Esophagus muscularis mucosa (tissue), 4 donors: ENCODE results near the gene BANK1. TPM values are rescaled to one million over a fixed set of nuclear protein-coding genes. Genes with fewer than 3 reads are reported as not detected.

Experiments
- DNase-seq: peaks from one replicate; pipeline ENCODE4 v3.0.0-alpha.2; 2017; ENCODE audit errors: extremely low spot score
- H3K27ac ChIP-seq, 4 donors: fragments of 200-600 bp; sonication (generic); replicated peaks in 1 of 4; 1 replicate in 3 of 4; 2 replicates in 1 of 4; pipeline ENCODE4 v1.5.1; 2016 to 2019; ENCODE audit warnings: mild to moderate bottlenecking in 1 of 4
- H3K27me3 ChIP-seq, 4 donors: fragments of 200-600 bp; sonication (generic); one replicate each; pipeline versions ENCODE4 v1.5.1 to v1.6.0; 2016 to 2019
- H3K36me3 ChIP-seq, 4 donors: fragments of 200-600 bp; sonication (generic); one replicate each; pipeline ENCODE4 v1.5.1; 2016 to 2019
- H3K4me1 ChIP-seq, 4 donors: fragments of 200-600 bp; sonication (generic); one replicate each; pipeline ENCODE4 v1.5.1; 2016 to 2019
- H3K4me3 ChIP-seq, 4 donors: fragments of 200-600 bp; sonication (generic); 1 replicate in 2 of 4; 2 replicates in 2 of 4; pipeline ENCODE4 v1.5.1; 2016 to 2019; ENCODE audit warnings: mild to moderate bottlenecking in 4 of 4, moderate library complexity in 1 of 4
- H3K9me3 ChIP-seq, 4 donors: fragments of 200-600 bp; sonication (generic); 1 replicate in 3 of 4; 2 replicates in 1 of 4; pipeline ENCODE4 v1.5.1; 2016 to 2019
- CTCF ChIP-seq, 3 experiments: fragments of 200-600 bp in 2 of 3; fragments of 450-650 bp in 1 of 3; sonication (generic) in 2 of 3; IDR thresholded peaks; one replicate each; pipeline ENCODE4 v1.5.1; 2017 to 2019; ENCODE audit warnings: antibody characterized with exemption in 3 of 3, mild to moderate bottlenecking in 2 of 3, moderate library complexity in 1 of 3
- EP300 ChIP-seq: sonication (generic); formaldehyde crosslinking; IDR thresholded peaks from one replicate; pipeline ENCODE4 v1.6.1; 2017; ENCODE audit warnings: antibody characterized with exemption
- POLR2A ChIP-seq: fragments of 450-650 bp; IDR thresholded peaks from one replicate; pipeline ENCODE4 v1.6.1; 2017; ENCODE audit warnings: antibody characterized with exemption, moderate library complexity, mild to moderate bottlenecking, low read depth
- POLR2AphosphoS5 ChIP-seq, 2 donors: sonication (generic); formaldehyde crosslinking; IDR thresholded peaks; one replicate each; pipeline ENCODE4 v1.6.1; 2017; ENCODE audit warnings: antibody characterized with exemption in 2 of 2
- WGBS: methylation state at CpG from one replicate; pipeline ENCODE4 v1.1.5; 2018; 5-methylcytosine and 5-hydroxymethylcytosine counted together
- intact Hi-C: fragments of 100-400 bp; cut with DNase I; formaldehyde crosslinking; loops from one replicate; pipeline ENCODE4 v1.15.1; 2023
- total RNA-seq, 4 donors: library from RNA; depleted of rRNA; stranded (reverse); fragments of >200 nt; gene quantifications; one replicate each; pipeline versions ENCODE4 v1.1.0 to v1.2.1, GENCODE V29; 2016

Gene BANK1
- total RNA-seq, 4 donors from 2014 or later, result 0.45 to 2.7 (median 0.96) TPM

- no peaks in the 10 kb centered on the region for H3K4me1 ChIP-seq
- no peak overlapping the region for H3K4me3 ChIP-seq
- WGBS, result 39% methylated on average over 2 of the region's 2 CpGs
- H3K27me3 ChIP-seq, result no peaks in the 10 kb centered on the region
- DNase-seq, result no peak
- TF ChIP-seq POLR2A (no peak), POLR2AphosphoS5 (IDR thresholded peaks at IDR 0.05) (no peak), CTCF (IDR thresholded peaks at IDR 0.05) (no peak), EP300 (no peak)
- intact Hi-C loops, result no loop called here
- H3K9me3 ChIP-seq, result no peaks in the 10 kb centered on the region
- H3K27ac ChIP-seq, result no peak overlapping the region
- no peaks in the 10 kb centered on the region for H3K36me3 ChIP-seq
These were observed 44.8 kb downstream of the BANK1 start for GRCh38 chr4:101835121-101835904.

GRCh38 chr4:101843054-101843453, 52.5 kb downstream of the BANK1 start:
- no peak for TF ChIP-seq POLR2AphosphoS5 (IDR thresholded peaks at IDR 0.05)
- TF ChIP-seq CTCF (IDR thresholded peaks at IDR 0.05), result no peak
- TF ChIP-seq EP300, result no peak
- TF ChIP-seq POLR2A, result no peak
- Histone ChIP-seq H3K9me3 (no peaks in the 10 kb centered on the region), H3K4me3 (no peak overlapping the region), H3K27me3 (no peaks in the 10 kb centered on the region), H3K4me1 (no peaks in the 10 kb centered on the region), H3K36me3 (no peaks in the 10 kb centered on the region), H3K27ac (no peak overlapping the region)
- DNase-seq, result no peak
- WGBS, result 70% methylated on average over 1 of the region's 1 CpG
- intact Hi-C loops, result no loop called here

GRCh38 chr4:101846550-101846949, 56.0 kb downstream of the BANK1 start:
- Histone ChIP-seq H3K27me3 (no peaks in the 10 kb centered on the region), H3K9me3 (no peaks in the 10 kb centered on the region), H3K27ac (no peak overlapping the region), H3K4me1 (no peaks in the 10 kb centered on the region), H3K4me3 (no peak overlapping the region), H3K36me3 (no peaks in the 10 kb centered on the region)
- intact Hi-C loops, result no loop called here
- 77% methylated on average over 2 of the region's 2 CpGs for WGBS
- no peak for TF ChIP-seq CTCF (IDR thresholded peaks at IDR 0.05)
- no peak for DNase-seq

- H3K4me1 ChIP-seq, result no peaks in the 10 kb centered on the region
- no peaks in the 10 kb centered on the region for H3K9me3 ChIP-seq
- H3K27ac ChIP-seq, result no peak overlapping the region
- intact Hi-C loops, result no loop called here
- no peak for TF ChIP-seq POLR2A
- TF ChIP-seq CTCF (IDR thresholded peaks at IDR 0.05), result no peak
- no peak for TF ChIP-seq EP300
- no peak for TF ChIP-seq POLR2AphosphoS5 (IDR thresholded peaks at IDR 0.05)
- no peaks in the 10 kb centered on the region for H3K27me3 ChIP-seq
- DNase-seq, result no peak
- 63% methylated on average over 2 of the region's 2 CpGs for WGBS
- no peaks in the 10 kb centered on the region for H3K36me3 ChIP-seq
- no peak overlapping the region for H3K4me3 ChIP-seq
These were observed 60.2 kb downstream of the BANK1 start for GRCh38 chr4:101850698-101851097.

GRCh38 chr4:101851672-101852071, 61.1 kb downstream of the BANK1 start:
- H3K4me3 ChIP-seq, result no peak overlapping the region
- no peaks in the 10 kb centered on the region for H3K4me1 ChIP-seq
- no peaks in the 10 kb centered on the region for H3K36me3 ChIP-seq
- H3K27ac ChIP-seq, result no peak overlapping the region
- intact Hi-C loops, result no loop called here
- no peak for TF ChIP-seq POLR2AphosphoS5 (IDR thresholded peaks at IDR 0.05)
- TF ChIP-seq EP300, result no peak
- no peak for TF ChIP-seq CTCF (IDR thresholded peaks at IDR 0.05)
- no peak for TF ChIP-seq POLR2A
- H3K9me3 ChIP-seq, result no peaks in the 10 kb centered on the region
- WGBS, result 66% methylated on average over 3 of the region's 3 CpGs
- DNase-seq, result no peak
- H3K27me3 ChIP-seq, result no peaks in the 10 kb centered on the region
